AG09319 (cell line): ENCODE measurements around the gene ARCN1.

Source experiments
- DNase-seq: peaks from one replicate; pipeline ENCODE4 v3.0.0-alpha.2; 2010; ENCODE audit warnings: low read depth; ENCODE audit errors: extremely low read depth
- TF ChIP-seq, protein P1 (sequence below): IDR thresholded peaks from 2 replicates; pipeline ENCODE4 v1.5.1; 2011; ENCODE audit warnings: low read depth, mild to moderate bottlenecking, inconsistent platforms, low read length, moderate library complexity

The ARCN1 gene

DNA sequence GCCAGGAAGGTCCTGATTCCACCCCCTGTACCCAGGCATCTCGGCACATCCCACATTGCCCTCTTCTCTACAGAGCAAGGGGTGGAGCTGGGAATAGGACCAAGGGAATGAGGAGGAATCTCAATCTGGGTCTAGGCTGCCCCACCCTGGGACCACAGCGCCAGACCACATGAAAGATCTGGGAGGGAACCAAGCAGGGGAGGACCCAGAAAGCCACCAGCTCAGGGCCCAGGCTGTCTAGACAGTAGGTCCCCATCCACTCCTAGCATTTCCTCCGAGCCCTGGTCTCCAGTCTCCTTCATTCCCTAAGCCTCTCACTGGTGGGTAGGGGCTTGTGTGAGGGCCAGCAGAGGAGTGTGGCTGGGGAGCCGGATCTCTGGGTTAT is 46.8 kb downstream of the ARCN1 start:
- no peak for DNase-seq
- TF ChIP-seq, protein P1, sequence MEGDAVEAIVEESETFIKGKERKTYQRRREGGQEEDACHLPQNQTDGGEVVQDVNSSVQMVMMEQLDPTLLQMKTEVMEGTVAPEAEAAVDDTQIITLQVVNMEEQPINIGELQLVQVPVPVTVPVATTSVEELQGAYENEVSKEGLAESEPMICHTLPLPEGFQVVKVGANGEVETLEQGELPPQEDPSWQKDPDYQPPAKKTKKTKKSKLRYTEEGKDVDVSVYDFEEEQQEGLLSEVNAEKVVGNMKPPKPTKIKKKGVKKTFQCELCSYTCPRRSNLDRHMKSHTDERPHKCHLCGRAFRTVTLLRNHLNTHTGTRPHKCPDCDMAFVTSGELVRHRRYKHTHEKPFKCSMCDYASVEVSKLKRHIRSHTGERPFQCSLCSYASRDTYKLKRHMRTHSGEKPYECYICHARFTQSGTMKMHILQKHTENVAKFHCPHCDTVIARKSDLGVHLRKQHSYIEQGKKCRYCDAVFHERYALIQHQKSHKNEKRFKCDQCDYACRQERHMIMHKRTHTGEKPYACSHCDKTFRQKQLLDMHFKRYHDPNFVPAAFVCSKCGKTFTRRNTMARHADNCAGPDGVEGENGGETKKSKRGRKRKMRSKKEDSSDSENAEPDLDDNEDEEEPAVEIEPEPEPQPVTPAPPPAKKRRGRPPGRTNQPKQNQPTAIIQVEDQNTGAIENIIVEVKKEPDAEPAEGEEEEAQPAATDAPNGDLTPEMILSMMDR = no peak

DNA sequence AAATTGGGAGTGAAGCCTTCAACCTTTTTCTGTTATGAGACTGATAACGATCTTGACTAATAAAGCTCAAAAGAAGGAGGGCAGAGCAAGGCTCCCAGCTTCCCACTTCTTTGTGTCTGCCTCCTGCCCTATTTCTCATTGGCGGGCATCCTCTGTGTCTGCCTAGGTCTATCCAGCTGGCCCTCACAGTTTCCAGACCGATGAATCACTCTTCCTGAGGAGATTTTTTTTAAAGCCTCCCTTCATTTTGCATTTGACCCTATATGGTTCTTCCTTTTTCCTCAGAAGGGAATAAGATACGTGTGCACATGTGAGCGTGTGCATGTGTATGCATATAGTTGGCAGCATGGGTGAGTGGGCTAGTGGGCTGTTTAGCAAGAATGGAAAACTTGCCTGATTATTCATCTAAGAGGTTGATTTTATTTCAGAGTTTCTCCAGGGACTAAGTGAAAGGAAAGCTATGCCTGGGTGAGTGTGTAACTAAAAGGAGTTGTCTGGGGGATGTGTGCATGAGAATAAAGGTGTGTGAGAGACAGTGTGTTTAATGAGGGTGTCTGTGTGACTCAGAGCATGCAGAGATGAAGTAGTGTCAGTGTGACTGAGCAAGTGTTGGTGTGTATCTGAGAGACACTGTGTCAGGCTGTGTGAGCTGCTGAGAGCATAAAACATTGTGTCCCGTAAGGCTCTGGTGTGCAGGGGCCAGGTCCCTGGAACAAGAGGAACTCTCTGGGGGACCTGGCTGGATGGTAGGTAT is 47.4 kb downstream of the ARCN1 start:
- peak; percentile 76 for DNase-seq
- TF ChIP-seq, protein P1 = no peak

- TF ChIP-seq, protein P1 = no peak
- no peak for DNase-seq
These were observed 48.4 kb downstream of the ARCN1 start for GRCh38 chr11:118620529-118621070.

GRCh38 chr11:118621071-118621783 is 49.0 kb downstream of the ARCN1 start:
- DNase-seq = no peak
- TF ChIP-seq, protein P1 = no peak

GRCh38 chr11:118621784-118622375 is 49.7 kb downstream of the ARCN1 start:
- TF ChIP-seq, protein P1 = no peak
- no peak for DNase-seq

DNA sequence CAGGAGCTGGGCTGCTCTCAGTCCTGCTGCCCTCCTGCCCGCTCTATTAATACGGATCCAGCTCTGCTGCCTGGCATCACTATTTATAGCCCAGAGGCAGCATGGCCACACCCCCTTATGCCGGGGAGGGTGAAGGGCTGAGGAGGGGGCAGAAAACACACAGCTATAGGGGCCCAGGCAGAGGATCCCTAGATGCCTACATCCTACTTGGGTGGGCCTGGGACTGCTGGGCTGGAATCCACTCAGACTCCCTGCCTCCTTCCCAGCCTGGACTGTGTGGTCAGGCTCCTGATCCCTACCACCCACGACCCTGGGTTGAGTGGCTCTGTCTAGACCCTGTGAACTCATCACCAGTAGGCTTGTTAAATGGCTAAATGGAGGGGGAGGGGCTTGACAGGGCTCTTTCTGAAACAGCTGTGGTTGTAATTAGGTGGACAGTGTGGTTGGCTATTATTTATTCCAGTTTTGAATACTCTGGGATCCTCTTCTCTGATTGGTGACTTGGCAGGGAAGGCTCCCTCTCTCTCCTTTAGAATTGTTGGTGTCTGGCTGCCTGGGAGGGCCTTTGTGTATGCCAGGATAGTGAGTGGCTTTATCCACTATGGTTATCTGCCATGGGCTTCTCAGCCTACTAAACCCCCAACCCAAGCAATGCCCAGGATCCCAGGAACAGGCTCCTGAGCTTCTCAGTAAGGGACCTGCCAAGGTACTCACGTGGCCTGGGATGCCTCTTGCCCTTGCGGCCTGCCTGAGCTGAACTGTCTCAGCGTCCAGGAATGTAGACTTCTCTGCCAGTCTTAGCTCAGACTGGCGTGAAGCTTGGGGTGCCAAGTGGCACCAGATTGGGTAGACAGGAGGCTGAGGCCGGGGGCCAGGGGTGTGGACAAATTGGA is 50.4 kb downstream of the ARCN1 start:
- TF ChIP-seq, protein P1 = no peak
- DNase-seq = no peak
